ENCODE results near the gene TTC3.

DNA sequence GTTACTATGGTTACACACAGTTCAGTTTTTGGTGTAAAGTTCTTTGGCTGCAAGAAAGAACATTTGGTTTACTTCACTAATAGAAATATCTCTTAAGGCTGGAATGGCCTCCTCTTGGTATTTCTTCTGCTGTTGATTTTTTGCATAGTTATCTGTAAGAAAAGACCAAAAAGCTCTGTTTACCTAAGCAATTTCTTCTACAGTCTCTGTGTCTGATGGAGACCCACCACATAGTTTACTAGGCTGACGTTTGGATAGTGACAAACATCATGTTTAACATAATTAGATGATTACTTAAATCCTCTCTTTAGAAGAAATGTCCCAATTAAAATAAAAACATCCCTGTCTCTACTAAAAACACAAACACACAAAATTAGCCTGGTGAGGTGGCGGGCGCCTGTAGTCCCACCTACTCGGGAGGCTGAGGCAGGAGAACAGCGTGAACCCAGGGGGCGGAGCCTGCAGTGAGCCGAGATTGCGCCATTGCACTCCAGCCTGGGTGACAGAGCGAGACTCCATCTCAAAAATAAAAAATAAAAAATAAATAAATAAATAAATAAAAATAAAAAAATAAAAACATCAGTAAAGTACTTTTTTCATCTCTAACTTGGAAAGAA lies 7.4 kb upstream of the TTC3 start:
- no peak for TF ChIP-seq ZFP36 (IDR thresholded peaks at IDR 0.05; ENCODE audit: low read depth, low read length, partially characterized antibody)
- no peak for TF ChIP-seq EP300 (IDR thresholded peaks at IDR 0.05; ENCODE audit: low read length)
- TF ChIP-seq, protein P1, sequence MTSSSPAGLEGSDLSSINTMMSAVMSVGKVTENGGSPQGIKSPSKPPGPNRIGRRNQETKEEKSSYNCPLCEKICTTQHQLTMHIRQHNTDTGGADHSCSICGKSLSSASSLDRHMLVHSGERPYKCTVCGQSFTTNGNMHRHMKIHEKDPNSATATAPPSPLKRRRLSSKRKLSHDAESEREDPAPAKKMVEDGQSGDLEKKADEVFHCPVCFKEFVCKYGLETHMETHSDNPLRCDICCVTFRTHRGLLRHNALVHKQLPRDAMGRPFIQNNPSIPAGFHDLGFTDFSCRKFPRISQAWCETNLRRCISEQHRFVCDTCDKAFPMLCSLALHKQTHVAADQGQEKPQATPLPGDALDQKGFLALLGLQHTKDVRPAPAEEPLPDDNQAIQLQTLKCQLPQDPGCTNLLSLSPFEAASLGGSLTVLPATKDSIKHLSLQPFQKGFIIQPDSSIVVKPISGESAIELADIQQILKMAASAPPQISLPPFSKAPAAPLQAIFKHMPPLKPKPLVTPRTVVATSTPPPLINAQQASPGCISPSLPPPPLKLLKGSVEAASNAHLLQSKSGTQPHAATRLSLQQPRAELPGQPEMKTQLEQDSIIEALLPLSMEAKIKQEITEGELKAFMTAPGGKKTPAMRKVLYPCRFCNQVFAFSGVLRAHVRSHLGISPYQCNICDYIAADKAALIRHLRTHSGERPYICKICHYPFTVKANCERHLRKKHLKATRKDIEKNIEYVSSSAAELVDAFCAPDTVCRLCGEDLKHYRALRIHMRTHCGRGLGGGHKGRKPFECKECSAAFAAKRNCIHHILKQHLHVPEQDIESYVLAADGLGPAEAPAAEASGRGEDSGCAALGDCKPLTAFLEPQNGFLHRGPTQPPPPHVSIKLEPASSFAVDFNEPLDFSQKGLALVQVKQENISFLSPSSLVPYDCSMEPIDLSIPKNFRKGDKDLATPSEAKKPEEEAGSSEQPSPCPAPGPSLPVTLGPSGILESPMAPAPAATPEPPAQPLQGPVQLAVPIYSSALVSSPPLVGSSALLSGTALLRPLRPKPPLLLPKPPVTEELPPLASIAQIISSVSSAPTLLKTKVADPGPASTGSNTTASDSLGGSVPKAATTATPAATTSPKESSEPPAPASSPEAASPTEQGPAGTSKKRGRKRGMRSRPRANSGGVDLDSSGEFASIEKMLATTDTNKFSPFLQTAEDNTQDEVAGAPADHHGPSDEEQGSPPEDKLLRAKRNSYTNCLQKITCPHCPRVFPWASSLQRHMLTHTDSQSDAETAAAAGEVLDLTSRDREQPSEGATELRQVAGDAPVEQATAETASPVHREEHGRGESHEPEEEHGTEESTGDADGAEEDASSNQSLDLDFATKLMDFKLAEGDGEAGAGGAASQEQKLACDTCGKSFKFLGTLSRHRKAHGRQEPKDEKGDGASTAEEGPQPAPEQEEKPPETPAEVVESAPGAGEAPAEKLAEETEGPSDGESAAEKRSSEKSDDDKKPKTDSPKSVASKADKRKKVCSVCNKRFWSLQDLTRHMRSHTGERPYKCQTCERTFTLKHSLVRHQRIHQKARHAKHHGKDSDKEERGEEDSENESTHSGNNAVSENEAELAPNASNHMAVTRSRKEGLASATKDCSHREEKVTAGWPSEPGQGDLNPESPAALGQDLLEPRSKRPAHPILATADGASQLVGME (CRISPR knock-in tag; IDR thresholded peaks at IDR 0.05) = no peak
- no peak for TF ChIP-seq NCOA2 (IDR thresholded peaks at IDR 0.05; ENCODE audit: partially characterized antibody in 2 of 2)
- TF ChIP-seq POLR2A (conservative IDR thresholded peaks at IDR 0.05) = no peak
- no peak for TF ChIP-seq MXI1 (IDR thresholded peaks at IDR 0.05; ENCODE audit: low read depth, low read length)
